Hepatocyte (in vitro differentiated cells): Measurements from ENCODE around the gene PPP2R2B.

Source experiments
- EZH2phosphoT487 ChIP-seq: fragments of 200-600 bp; sonication (generic); IDR thresholded peaks from one replicate; pipeline ENCODE4 v1.6.1; 2018; ENCODE audit warnings: antibody characterized with exemption, mild to moderate bottlenecking, low read depth, moderate library complexity; ENCODE audit not compliant: unreplicated experiment, severe bottlenecking
- TF ChIP-seq, protein P1 (sequence below): fragments of 200-600 bp; sonication (generic); IDR thresholded peaks from 2 replicates; pipeline ENCODE4 v1.5.1; 2016; ENCODE audit warnings: antibody characterized with exemption, mild to moderate bottlenecking; ENCODE audit not compliant: poor library complexity

DNA sequence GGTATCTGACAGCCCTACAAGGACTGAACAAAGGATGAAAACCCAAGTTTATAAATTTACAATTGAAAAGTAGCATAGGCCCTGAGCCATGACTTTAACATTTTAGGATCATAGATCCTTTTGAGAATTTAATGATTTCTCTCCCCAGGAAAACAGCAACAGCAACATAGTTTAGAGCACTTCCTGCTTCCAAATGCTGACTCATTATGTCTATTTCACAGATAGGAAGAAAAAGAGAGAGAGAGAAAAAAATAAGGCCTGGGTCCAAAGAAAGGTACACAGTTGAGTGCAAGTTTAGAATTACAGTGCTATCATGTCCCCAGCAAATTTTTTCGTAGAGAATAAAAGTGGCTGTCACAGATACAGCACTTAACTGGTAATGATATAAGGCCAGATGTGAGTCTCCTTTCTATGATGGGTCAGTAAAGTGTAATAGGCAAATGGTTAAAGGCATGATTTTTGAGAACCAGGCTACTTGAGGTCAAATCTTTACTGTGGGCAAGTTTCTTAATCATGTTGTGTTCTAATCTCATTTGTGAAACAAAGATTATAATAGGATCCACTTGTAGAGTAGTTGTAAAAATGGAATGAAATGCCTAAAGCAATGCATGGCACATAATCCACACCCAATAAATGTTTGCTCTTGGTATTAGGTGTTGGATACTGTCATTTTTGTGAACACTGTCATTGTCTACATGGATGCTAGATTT is 12.3 kb upstream of the PPP2R2B start:
- TF ChIP-seq, protein P1, sequence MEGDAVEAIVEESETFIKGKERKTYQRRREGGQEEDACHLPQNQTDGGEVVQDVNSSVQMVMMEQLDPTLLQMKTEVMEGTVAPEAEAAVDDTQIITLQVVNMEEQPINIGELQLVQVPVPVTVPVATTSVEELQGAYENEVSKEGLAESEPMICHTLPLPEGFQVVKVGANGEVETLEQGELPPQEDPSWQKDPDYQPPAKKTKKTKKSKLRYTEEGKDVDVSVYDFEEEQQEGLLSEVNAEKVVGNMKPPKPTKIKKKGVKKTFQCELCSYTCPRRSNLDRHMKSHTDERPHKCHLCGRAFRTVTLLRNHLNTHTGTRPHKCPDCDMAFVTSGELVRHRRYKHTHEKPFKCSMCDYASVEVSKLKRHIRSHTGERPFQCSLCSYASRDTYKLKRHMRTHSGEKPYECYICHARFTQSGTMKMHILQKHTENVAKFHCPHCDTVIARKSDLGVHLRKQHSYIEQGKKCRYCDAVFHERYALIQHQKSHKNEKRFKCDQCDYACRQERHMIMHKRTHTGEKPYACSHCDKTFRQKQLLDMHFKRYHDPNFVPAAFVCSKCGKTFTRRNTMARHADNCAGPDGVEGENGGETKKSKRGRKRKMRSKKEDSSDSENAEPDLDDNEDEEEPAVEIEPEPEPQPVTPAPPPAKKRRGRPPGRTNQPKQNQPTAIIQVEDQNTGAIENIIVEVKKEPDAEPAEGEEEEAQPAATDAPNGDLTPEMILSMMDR, result no peak
- TF ChIP-seq EZH2phosphoT487, result no peak
